ENCODE results near the gene RARRES2. TPM values are rescaled to one million over a fixed set of nuclear protein-coding genes. Genes with fewer than 3 reads are reported as not detected.

The RARRES2 gene
- total RNA-seq, 1 experiment from 2014 or later, result 2.1 TPM

DNA sequence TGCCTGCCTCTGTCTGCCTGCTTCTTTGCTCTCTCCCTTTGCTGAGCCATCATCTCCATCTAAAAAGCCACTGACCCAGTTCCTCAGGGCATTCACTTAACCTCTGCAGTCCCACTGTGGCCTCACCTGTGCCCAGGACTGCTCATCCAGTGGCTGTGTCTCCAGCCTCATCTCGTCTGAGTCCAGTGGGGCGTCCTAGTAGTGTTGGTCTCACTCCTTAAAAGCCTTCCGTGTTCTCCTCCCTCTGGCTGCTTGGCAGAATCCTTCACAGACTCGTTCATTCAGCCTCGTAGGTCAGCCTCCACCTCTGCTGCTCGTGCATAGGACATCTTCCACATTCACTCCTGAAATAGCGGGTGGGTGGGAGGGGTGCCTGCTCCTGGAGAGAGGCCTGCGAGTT is 7.3 kb downstream of the RARRES2 start:
- Histone ChIP-seq H3K4me2 (ENCODE audit: low read length) (no peak overlapping the region), H3K27ac (ENCODE audit: low read depth, low read length) (no peak overlapping the region), H2AFZ (ENCODE audit: low read depth, low read length, poor library complexity, severe bottlenecking) (no peak overlapping the region), H3K79me2 (ENCODE audit: insufficient read depth, low read length) (no peaks in the 10 kb centered on the region), H3K36me3 (ENCODE audit: control insufficient read depth in 1 of 2, insufficient read depth in 2 of 2, low read length in 2 of 2) (no peaks in the 10 kb centered on the region), H3K9me3 (ENCODE audit: control insufficient read depth in 1 of 2, insufficient read depth in 1 of 2, low read depth in 1 of 2, low read length in 2 of 2) (no peaks in the 10 kb centered on the region), H3K4me3 (replicated peaks in 1 of 2; ENCODE audit: low read depth in 1 of 2, low read length in 2 of 2) (no peak overlapping the region), H3K9ac (ENCODE audit: low read length) (no peak overlapping the region), H3K9me2 (ENCODE audit: insufficient read depth) (no peaks in the 10 kb centered on the region), H3K27me3 (ENCODE audit: insufficient read depth, low read length) (no peaks in the 10 kb centered on the region), H4K20me1 (ENCODE audit: insufficient read depth) (no peaks in the 10 kb centered on the region), H3K4me1 (ENCODE audit: control insufficient read depth in 1 of 2, insufficient read depth in 2 of 2, low read length in 2 of 2) (no peaks in the 10 kb centered on the region)
- TF ChIP-seq SIN3A (IDR thresholded peaks at IDR 0.05; ENCODE audit: low read depth) (no peak), EGR1 (IDR thresholded peaks at IDR 0.05; ENCODE audit: low read depth) (no peak)
- RAD21 ChIA-PET (ENCODE audit: low non-redundant PET in 1 of 2, low total read pairs in 2 of 2, uncharacterized antibody in 2 of 2, unreplicated experiment in 2 of 2), result no interaction called here
- CTCF ChIA-PET, result no interaction called here
- BruUV-seq (replicated peaks), result no TSS peak
- ATAC-seq (no peak), DNase-seq (ENCODE audit: low read depth, low spot score) (no peak)
- intact Hi-C loops (cut with micrococcal nuclease), result no loop called here
- POLR2A ChIA-PET, result no interaction called here

DNA sequence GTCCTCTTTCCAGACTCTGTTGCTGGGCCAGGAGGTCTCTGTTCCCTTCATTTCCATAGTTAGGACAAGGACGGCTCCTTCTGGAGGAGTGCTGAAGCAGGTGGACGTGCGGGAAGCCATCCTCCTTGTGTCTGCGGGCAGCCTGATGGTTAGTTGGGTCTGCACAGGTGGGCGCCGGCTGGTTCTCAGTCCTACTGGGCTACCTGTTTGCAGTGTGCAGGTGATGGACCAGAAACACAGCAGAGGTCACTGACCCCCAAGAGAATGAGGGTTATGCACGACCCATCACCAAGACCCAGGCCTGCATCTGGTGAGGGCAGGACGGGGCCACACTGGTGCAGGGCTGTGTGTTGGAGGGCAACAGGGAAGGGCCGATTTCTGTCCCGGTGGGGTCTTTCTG is 7.8 kb downstream of the RARRES2 start:
- no TSS peak for BruUV-seq (replicated peaks)
- no peak for ATAC-seq
- TF ChIP-seq SP1 (IDR thresholded peaks at IDR 0.05; ENCODE audit: low read depth) (no peak), POLR2AphosphoS5 (IDR thresholded peaks at IDR 0.05; ENCODE audit: low read depth, low read length) (no peak), YY1 (IDR thresholded peaks at IDR 0.05; ENCODE audit: extremely low read depth, insufficient replicate concordance, low read depth, low read length) (no peak), REST (IDR thresholded peaks at IDR 0.05; ENCODE audit: low read depth) (no peak), ELF1 (IDR thresholded peaks at IDR 0.05; ENCODE audit: borderline replicate concordance, low read depth) (no peak), FOSL1 (IDR thresholded peaks at IDR 0.05; ENCODE audit: low read depth) (no peak), EZH2 (IDR thresholded peaks at IDR 0.05) (no peak), ZNF274 (IDR thresholded peaks at IDR 0.05; ENCODE audit: low read depth, low read length) (no peak), EZH2phosphoT487 (IDR thresholded peaks at IDR 0.05; ENCODE audit: borderline replicate concordance) (no peak), ZFX (IDR thresholded peaks at IDR 0.05) (no peak), SRF (IDR thresholded peaks at IDR 0.05; ENCODE audit: low read depth) (no peak), JUND (IDR thresholded peaks at IDR 0.05) (no peak), TCF7L2 (IDR thresholded peaks at IDR 0.05; ENCODE audit: borderline replicate concordance, extremely low read depth, insufficient read depth, insufficient read length) (no peak), CBX3 (IDR thresholded peaks at IDR 0.05; ENCODE audit: low read depth) (no peak), EGR1 (IDR thresholded peaks at IDR 0.05; ENCODE audit: low read depth) (no peak)
- TF ChIP-seq, protein P1, sequence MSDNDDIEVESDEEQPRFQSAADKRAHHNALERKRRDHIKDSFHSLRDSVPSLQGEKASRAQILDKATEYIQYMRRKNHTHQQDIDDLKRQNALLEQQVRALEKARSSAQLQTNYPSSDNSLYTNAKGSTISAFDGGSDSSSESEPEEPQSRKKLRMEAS (IDR thresholded peaks at IDR 0.05), result no peak
- TF ChIP-seq, protein P2, sequence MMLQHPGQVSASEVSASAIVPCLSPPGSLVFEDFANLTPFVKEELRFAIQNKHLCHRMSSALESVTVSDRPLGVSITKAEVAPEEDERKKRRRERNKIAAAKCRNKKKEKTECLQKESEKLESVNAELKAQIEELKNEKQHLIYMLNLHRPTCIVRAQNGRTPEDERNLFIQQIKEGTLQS (IDR thresholded peaks at IDR 0.05), result no peak

More for the DNA sequence above, 7.8 kb downstream of the RARRES2 start:
- H3K79me2 ChIP-seq (ENCODE audit: insufficient read depth, low read length), result no peaks in the 10 kb centered on the region
- no peaks in the 10 kb centered on the region for H4K20me1 ChIP-seq (ENCODE audit: insufficient read depth)
- DNase-seq (ENCODE audit: low read depth, low spot score), result no peak
- ChIA-PET POLR2A (no interaction called here), CTCF (no interaction called here), RAD21 (ENCODE audit: low non-redundant PET in 1 of 2, low total read pairs in 2 of 2, uncharacterized antibody in 2 of 2, unreplicated experiment in 2 of 2) (no interaction called here)
- H3K27me3 ChIP-seq (ENCODE audit: insufficient read depth, low read length), result no peaks in the 10 kb centered on the region
- H3K4me1 ChIP-seq (ENCODE audit: control insufficient read depth in 1 of 2, insufficient read depth in 2 of 2, low read length in 2 of 2), result no peaks in the 10 kb centered on the region
- no peaks in the 10 kb centered on the region for H3K9me3 ChIP-seq (ENCODE audit: control insufficient read depth in 1 of 2, insufficient read depth in 1 of 2, low read depth in 1 of 2, low read length in 2 of 2)
- no peaks in the 10 kb centered on the region for H3K9me2 ChIP-seq (ENCODE audit: insufficient read depth)
- H3K27ac ChIP-seq (ENCODE audit: low read depth, low read length), result no peak overlapping the region
- no peak overlapping the region for H3K9ac ChIP-seq (ENCODE audit: low read length)
- no peak overlapping the region for H3K4me2 ChIP-seq (ENCODE audit: low read length)
- intact Hi-C loops (cut with micrococcal nuclease), result no loop called here
- H3K4me3 ChIP-seq (replicated peaks in 1 of 2; ENCODE audit: low read depth in 1 of 2, low read length in 2 of 2), result no peak overlapping the region
- no peak overlapping the region for H2AFZ ChIP-seq (ENCODE audit: low read depth, low read length, poor library complexity, severe bottlenecking)
- no peaks in the 10 kb centered on the region for H3K36me3 ChIP-seq (ENCODE audit: control insufficient read depth in 1 of 2, insufficient read depth in 2 of 2, low read length in 2 of 2)

Measured in HCT116 (cell line).